Liver (tissue), 9 donors: Measurements from ENCODE around the gene ARMC7. TPM values are rescaled to one million over a fixed set of nuclear protein-coding genes. Genes with fewer than 3 reads are reported as not detected.

Source experiments
- DNase-seq: peaks from one replicate; pipeline ENCODE4 v3.0.0-alpha.2; 2017; ENCODE audit warnings: low spot score
- H3K27ac ChIP-seq, 2 donors: one replicate each; pipeline ENCODE4 v1.7.0; 2013; ENCODE audit warnings: inconsistent platforms in 2 of 2, low read length in 2 of 2, control low read depth in 1 of 2, low read depth in 1 of 2, mild to moderate bottlenecking in 1 of 2
- H3K27me3 ChIP-seq, 4 donors: one replicate each; pipeline versions ENCODE4 v1.6.1 to v1.7.0; 2013; ENCODE audit warnings: low read length in 3 of 4, inconsistent platforms in 1 of 4, mild to moderate bottlenecking in 1 of 4, moderate library complexity in 1 of 4; ENCODE audit not compliant: control insufficient read depth in 4 of 4, insufficient read depth in 4 of 4
- H3K36me3 ChIP-seq, 4 donors: one replicate each; pipeline versions ENCODE4 v1.6.1 to v1.7.0; 2013; ENCODE audit warnings: low read length in 3 of 4, mild to moderate bottlenecking in 3 of 4, low read depth in 1 of 4, moderate library complexity in 1 of 4; ENCODE audit not compliant: control insufficient read depth in 4 of 4, insufficient read depth in 3 of 4
- H3K4me1 ChIP-seq, 4 donors: one replicate each; pipeline versions ENCODE4 v1.6.1 to v1.7.0; 2013; ENCODE audit warnings: low read length in 3 of 4, mild to moderate bottlenecking in 3 of 4, moderate library complexity in 1 of 4; ENCODE audit not compliant: control insufficient read depth in 4 of 4, insufficient read depth in 4 of 4
- H3K4me3 ChIP-seq, 3 donors: one replicate each; pipeline versions ENCODE4 v1.6.1 to v1.7.0; 2013; ENCODE audit warnings: low read length in 3 of 3, control low read depth in 1 of 3, low read depth in 1 of 3, mild to moderate bottlenecking in 1 of 3
- H3K9ac ChIP-seq, 2 donors: one replicate each; pipeline ENCODE4 v1.7.0; 2013; ENCODE audit warnings: low read length in 2 of 2, mild to moderate bottlenecking in 2 of 2, moderate library complexity in 2 of 2, control low read depth in 1 of 2, low read depth in 1 of 2
- H3K9me3 ChIP-seq, 4 donors: one replicate each; pipeline versions ENCODE4 v1.6.1 to v1.7.0; 2013; ENCODE audit warnings: low read length in 3 of 4; ENCODE audit not compliant: control insufficient read depth in 4 of 4
- EGR1 ChIP-seq, 2 donors: IDR thresholded peaks; 2 replicates each; pipeline ENCODE4 v1.6.1; 2016 to 2018; ENCODE audit warnings: antibody characterized with exemption in 2 of 2, low read depth in 2 of 2
- FOXA1 ChIP-seq: IDR thresholded peaks from 2 replicates; pipeline ENCODE4 v1.6.1; 2016; ENCODE audit warnings: antibody characterized with exemption
- FOXA2 ChIP-seq: IDR thresholded peaks from 2 replicates; pipeline ENCODE4 v1.6.1; 2016; ENCODE audit warnings: antibody characterized with exemption
- HNF4A ChIP-seq, 2 donors: conservative IDR thresholded peaks; 2 replicates each; pipeline ENCODE4 v1.6.1; 2016; ENCODE audit warnings: antibody characterized with exemption in 2 of 2, mild to moderate bottlenecking in 2 of 2
- HNF4G ChIP-seq: IDR thresholded peaks from 2 replicates; pipeline ENCODE4 v1.6.1; 2016; ENCODE audit warnings: antibody characterized with exemption
- JUND ChIP-seq, 2 donors: IDR thresholded peaks; 2 replicates each; pipeline ENCODE4 v1.6.1; 2016; ENCODE audit warnings: antibody characterized with exemption in 2 of 2
- MAX ChIP-seq: IDR thresholded peaks from 2 replicates; pipeline ENCODE4 v1.6.1; 2016; ENCODE audit warnings: antibody characterized with exemption
- NR2F2 ChIP-seq: IDR thresholded peaks from 2 replicates; pipeline ENCODE4 v1.6.1; 2016; ENCODE audit warnings: antibody characterized with exemption
- RAD21 ChIP-seq, 2 donors: IDR thresholded peaks; 2 replicates each; pipeline ENCODE4 v1.6.1; 2016; ENCODE audit warnings: antibody characterized with exemption in 2 of 2, mild to moderate bottlenecking in 2 of 2
- RXRA ChIP-seq, 2 donors: IDR thresholded peaks; 2 replicates each; pipeline ENCODE4 v1.6.1; 2017 to 2018; ENCODE audit warnings: antibody characterized with exemption in 2 of 2, mild to moderate bottlenecking in 1 of 2
- SP1 ChIP-seq: IDR thresholded peaks from 2 replicates; pipeline ENCODE4 v1.6.1; 2018; ENCODE audit warnings: antibody characterized with exemption, mild to moderate bottlenecking
- TAF1 ChIP-seq: conservative IDR thresholded peaks from 2 replicates; pipeline ENCODE4 v1.6.1; 2016; ENCODE audit warnings: antibody characterized with exemption, mild to moderate bottlenecking
- YY1 ChIP-seq: IDR thresholded peaks from 2 replicates; pipeline ENCODE4 v1.6.1; 2016; ENCODE audit warnings: antibody characterized with exemption, mild to moderate bottlenecking
- WGBS: extraction: QIAGEN DNeasy Blood & Tissue Kit; methylation state at CpG from one replicate; pipeline ENCODE4 v1.1.7; 2013; 5-methylcytosine and 5-hydroxymethylcytosine counted together
- polyA plus RNA-seq, 2 donors: library from polyadenylated mRNA; stranded (reverse) in 1 of 2; unstranded in 1 of 2; fragments of 200-250 nt in 1 of 2; fragments of >200 nt in 1 of 2; fragmentation: Nextera tagmentation in 1 of 2; extraction: Ambion mirVana in 1 of 2; gene quantifications; one replicate each; pipeline versions ENCODE4 v1.2.1 to v1.2.3, GENCODE V29; 2013 to 2015
- total RNA-seq, 2 donors: library from RNA; depleted of rRNA; stranded (reverse); fragments of >200 nt; gene quantifications; one replicate each; pipeline ENCODE4 v1.2.3, GENCODE V29; 2014
- TF ChIP-seq, protein P1 (sequence below): IDR thresholded peaks from 2 replicates; pipeline ENCODE4 v1.6.1; 2016; ENCODE audit warnings: antibody characterized with exemption, mild to moderate bottlenecking
- TF ChIP-seq, protein P2 (sequence below): fragments of 150-350 bp; IDR thresholded peaks from 2 replicates; pipeline ENCODE4 v1.5.1; 2017; ENCODE audit warnings: improper control_type of control experiment, low read depth, low read length; ENCODE audit not compliant: missing input control
- TF ChIP-seq, protein P3 (sequence below): IDR thresholded peaks from 2 replicates; pipeline ENCODE4 v1.6.1; 2016; ENCODE audit warnings: antibody characterized with exemption
- donor health status: healthy.
- donor health status: healthy.
- donor health status: healthy.
- donor health status: healthy.
- donor health status: healthy.

ARMC7 gene
- total and polyA plus RNA-seq, 4 donors = 1.7 to 6.6 (median 3.7) TPM

DNA sequence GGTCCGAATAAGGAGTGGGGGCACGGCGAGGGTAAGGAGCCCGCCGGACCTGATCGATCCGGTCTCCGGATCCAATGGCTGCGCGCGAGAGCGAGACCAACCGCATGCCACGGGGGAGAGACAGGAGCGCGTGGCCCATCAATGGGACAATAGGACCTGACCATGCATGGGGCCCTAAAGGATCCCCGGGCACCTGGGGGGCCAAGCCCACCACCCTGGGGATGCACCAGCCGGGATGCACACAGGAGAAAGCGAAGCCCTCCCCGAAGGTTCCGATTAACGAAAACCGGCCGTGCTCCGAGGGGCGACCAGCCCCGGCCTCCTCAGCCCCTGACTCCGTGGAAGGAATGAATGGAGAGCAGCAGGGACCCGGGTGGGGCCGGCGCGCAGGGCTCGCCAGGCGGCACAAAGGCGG, 44.0 kb downstream of the ARMC7 start:
- DNase-seq = peak; percentile 50
- Histone ChIP-seq H3K9me3 (no peaks in the 10 kb centered on the region), H3K27me3 (no peaks in the 10 kb centered on the region), H3K9ac (peak overlapping the region in 1 of 2 donors; percentile 57), H3K4me1 (peaks cover 0 to 16% (median 7%) of the 10 kb centered on the region in 4 donors), H3K36me3 (no peaks in the 10 kb centered on the region), H3K27ac (peak overlapping the region in 1 of 2 donors; percentile 53), H3K4me3 (peak overlapping the region; percentile 82 to 84 (median 83))
- TF ChIP-seq RXRA (IDR thresholded peaks at IDR 0.05) (no peak), FOXA1 (no peak), HNF4G (no peak), TAF1 (no peak), HNF4A (conservative IDR thresholded peaks at IDR 0.05) (no peak)
- TF ChIP-seq, protein P1, sequence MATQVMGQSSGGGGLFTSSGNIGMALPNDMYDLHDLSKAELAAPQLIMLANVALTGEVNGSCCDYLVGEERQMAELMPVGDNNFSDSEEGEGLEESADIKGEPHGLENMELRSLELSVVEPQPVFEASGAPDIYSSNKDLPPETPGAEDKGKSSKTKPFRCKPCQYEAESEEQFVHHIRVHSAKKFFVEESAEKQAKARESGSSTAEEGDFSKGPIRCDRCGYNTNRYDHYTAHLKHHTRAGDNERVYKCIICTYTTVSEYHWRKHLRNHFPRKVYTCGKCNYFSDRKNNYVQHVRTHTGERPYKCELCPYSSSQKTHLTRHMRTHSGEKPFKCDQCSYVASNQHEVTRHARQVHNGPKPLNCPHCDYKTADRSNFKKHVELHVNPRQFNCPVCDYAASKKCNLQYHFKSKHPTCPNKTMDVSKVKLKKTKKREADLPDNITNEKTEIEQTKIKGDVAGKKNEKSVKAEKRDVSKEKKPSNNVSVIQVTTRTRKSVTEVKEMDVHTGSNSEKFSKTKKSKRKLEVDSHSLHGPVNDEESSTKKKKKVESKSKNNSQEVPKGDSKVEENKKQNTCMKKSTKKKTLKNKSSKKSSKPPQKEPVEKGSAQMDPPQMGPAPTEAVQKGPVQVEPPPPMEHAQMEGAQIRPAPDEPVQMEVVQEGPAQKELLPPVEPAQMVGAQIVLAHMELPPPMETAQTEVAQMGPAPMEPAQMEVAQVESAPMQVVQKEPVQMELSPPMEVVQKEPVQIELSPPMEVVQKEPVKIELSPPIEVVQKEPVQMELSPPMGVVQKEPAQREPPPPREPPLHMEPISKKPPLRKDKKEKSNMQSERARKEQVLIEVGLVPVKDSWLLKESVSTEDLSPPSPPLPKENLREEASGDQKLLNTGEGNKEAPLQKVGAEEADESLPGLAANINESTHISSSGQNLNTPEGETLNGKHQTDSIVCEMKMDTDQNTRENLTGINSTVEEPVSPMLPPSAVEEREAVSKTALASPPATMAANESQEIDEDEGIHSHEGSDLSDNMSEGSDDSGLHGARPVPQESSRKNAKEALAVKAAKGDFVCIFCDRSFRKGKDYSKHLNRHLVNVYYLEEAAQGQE = no peak
- TF ChIP-seq, protein P2, sequence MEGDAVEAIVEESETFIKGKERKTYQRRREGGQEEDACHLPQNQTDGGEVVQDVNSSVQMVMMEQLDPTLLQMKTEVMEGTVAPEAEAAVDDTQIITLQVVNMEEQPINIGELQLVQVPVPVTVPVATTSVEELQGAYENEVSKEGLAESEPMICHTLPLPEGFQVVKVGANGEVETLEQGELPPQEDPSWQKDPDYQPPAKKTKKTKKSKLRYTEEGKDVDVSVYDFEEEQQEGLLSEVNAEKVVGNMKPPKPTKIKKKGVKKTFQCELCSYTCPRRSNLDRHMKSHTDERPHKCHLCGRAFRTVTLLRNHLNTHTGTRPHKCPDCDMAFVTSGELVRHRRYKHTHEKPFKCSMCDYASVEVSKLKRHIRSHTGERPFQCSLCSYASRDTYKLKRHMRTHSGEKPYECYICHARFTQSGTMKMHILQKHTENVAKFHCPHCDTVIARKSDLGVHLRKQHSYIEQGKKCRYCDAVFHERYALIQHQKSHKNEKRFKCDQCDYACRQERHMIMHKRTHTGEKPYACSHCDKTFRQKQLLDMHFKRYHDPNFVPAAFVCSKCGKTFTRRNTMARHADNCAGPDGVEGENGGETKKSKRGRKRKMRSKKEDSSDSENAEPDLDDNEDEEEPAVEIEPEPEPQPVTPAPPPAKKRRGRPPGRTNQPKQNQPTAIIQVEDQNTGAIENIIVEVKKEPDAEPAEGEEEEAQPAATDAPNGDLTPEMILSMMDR = no peak
- WGBS = under 1% methylated on average over 35 of the region's 35 CpGs

DNA sequence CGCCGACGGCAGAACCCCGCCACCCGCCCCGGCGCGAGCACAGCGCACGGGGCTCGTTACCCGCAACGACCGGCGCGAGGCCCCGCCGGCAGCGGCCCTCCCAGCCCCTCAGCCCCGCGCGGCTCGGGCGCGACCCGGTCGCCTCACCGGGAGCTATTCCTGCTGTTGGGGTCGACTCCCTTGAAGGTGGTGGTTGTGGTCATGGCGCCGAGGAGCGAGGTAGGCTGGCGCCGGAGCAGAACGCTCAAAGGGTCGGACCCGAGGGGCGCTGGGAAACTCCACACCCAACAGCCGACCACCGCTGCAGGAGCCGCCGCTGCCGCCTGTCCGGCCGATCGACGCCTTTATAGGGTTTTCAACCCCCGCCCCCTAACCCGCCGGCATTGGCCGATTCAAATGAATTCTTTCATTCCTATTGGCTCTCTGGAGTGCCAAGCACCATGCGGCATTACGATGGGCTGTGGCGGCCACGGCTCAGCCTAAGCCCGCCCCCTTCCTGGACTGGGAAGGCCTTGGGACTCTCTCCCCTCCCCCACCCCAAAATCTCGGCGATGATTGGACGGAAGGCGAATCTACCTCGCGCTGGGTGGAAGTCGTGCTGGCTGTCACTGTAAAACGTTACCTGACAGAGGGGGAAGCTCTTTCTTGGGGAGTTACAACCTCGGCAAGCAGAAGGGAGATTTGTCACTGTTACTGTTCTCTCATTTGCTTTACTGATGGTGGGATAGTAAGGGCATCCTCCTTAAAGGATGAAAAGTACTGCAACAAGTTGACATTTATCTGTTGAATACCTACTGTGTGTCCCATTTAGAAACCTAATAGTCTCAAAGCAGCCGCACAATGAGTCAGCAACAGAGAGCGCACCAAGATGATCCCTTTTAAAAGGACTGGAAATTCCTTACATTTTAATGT, 44.7 kb downstream of the ARMC7 start, which contains the start of gene JPT1:
TSS of gene JPT1 (minus strand) at position 318 of the 912 bp plus-strand sequence. CDS start at position 203, 115 bp downstream.
- peaks cover 0 to 16% (median 7%) of the 10 kb centered on the region in 4 donors for H3K4me1 ChIP-seq
- TF ChIP-seq JUND (IDR thresholded peaks at IDR 0.05) (no peak), HNF4G (no peak), FOXA2 (no peak), YY1 (peak; percentile 58), SP1 (peak; percentile 95), EGR1 (IDR thresholded peaks at IDR 0.05; ENCODE audit: low read depth in 2 of 2) (peak in 1 of 2 donors; percentile 52), MAX (peak; percentile 52), RAD21 (IDR thresholded peaks at IDR 0.05) (no peak), FOXA1 (peak; percentile 18), TAF1 (peak; percentile 82), NR2F2 (no peak), RXRA (IDR thresholded peaks at IDR 0.05) (peak in 1 of 2 donors; percentile 43), HNF4A (conservative IDR thresholded peaks at IDR 0.05) (peak in 1 of 2 donors; percentile 24)
- TF ChIP-seq, protein P1 = peak; percentile 57
- TF ChIP-seq, protein P3, sequence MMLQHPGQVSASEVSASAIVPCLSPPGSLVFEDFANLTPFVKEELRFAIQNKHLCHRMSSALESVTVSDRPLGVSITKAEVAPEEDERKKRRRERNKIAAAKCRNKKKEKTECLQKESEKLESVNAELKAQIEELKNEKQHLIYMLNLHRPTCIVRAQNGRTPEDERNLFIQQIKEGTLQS = no peak
- TF ChIP-seq, protein P2 = no peak

More for the DNA sequence above, 44.7 kb downstream of the ARMC7 start, which contains the start of gene JPT1:
- H3K9ac ChIP-seq = peak within 1 kb of the TSS in 1 of 2 donors; percentile 57
- no peaks in the 10 kb centered on the region for H3K36me3 ChIP-seq
- 2% methylated on average over 67 of the region's 67 CpGs for WGBS
- H3K27me3 ChIP-seq = no peaks in the 10 kb centered on the region
- H3K27ac ChIP-seq = peak within 1 kb of the TSS; percentile 45 to 53
- peak; percentile 95 for DNase-seq
- H3K9me3 ChIP-seq = no peaks in the 10 kb centered on the region
- H3K4me3 ChIP-seq = peak within 1 kb of the TSS; percentile 82 to 84 (median 83)
